NCI-H1105 (cell line): ENCODE measurements around the gene OR13J1.

ENCODE experiments used
- DNase-seq: peaks from one replicate; lab custom pipeline; 2025; lab: John Stamatoyannopoulos, UW

OR13J1 gene

GRCh38 chr9:35858458-35858857 lies 11.7 kb downstream of the OR13J1 start:
- no peak for DNase-seq

GRCh38 chr9:35856882-35857281 lies 13.3 kb downstream of the OR13J1 start:
- no peak for DNase-seq

GRCh38 chr9:35856206-35856605 lies 14.0 kb downstream of the OR13J1 start:
- no peak for DNase-seq

GRCh38 chr9:35854091-35854762 lies 16.0 kb downstream of the OR13J1 start:
- no peak for DNase-seq

GRCh38 chr9:35852876-35853865 lies 17.0 kb downstream of the OR13J1 start:
- DNase-seq, result no peak

GRCh38 chr9:35852267-35852815 lies 17.9 kb downstream of the OR13J1 start:
- no peak for DNase-seq

GRCh38 chr9:35847792-35848572 lies 22.2 kb downstream of the OR13J1 start:
- DNase-seq, result no peak

GRCh38 chr9:35845824-35846771 lies 24.1 kb downstream of the OR13J1 start:
- DNase-seq, result no peak

GRCh38 chr9:35844628-35845270 lies 25.5 kb downstream of the OR13J1 start:
- no peak for DNase-seq

GRCh38 chr9:35842795-35843194 lies 27.4 kb downstream of the OR13J1 start:
- DNase-seq, result no peak

- no peak for DNase-seq
Observed at GRCh38 chr9:35842020-35842745, 28.0 kb downstream of the OR13J1 start.

- DNase-seq, result no peak
Observed at GRCh38 chr9:35841645-35841900, 28.6 kb downstream of the OR13J1 start.

GRCh38 chr9:35840881-35841644 lies 29.1 kb downstream of the OR13J1 start:
- DNase-seq, result no peak

GRCh38 chr9:35839926-35840325 lies 30.3 kb downstream of the OR13J1 start:
- no peak for DNase-seq

GRCh38 chr9:35836595-35836994 lies 33.6 kb downstream of the OR13J1 start:
- DNase-seq, result no peak

- no peak for DNase-seq
Observed at GRCh38 chr9:35835766-35836165, 34.4 kb downstream of the OR13J1 start.

- DNase-seq, result no peak
Observed at GRCh38 chr9:35835216-35835632, 35.0 kb downstream of the OR13J1 start.

- DNase-seq, result no peak
Observed at GRCh38 chr9:35834260-35835215, 35.7 kb downstream of the OR13J1 start.
